K562 (cell line): Measurements from ENCODE around the gene SPAG9. TPM values are rescaled to one million over a fixed set of nuclear protein-coding genes. Genes with fewer than 3 reads are reported as not detected.

Experiments
- CBX3 ChIP-seq, 2 experiments: IDR thresholded peaks; 1 replicate in 1 of 2; 2 replicates in 1 of 2; pipeline ENCODE4 v1.6.1; 2012; ENCODE audit warnings: inconsistent platforms in 2 of 2, low read length in 2 of 2, borderline replicate concordance in 1 of 2, control low read depth in 1 of 2
- DPF2 ChIP-seq: fragments of 450-650 bp; IDR thresholded peaks from 2 replicates; pipeline ENCODE4 v1.6.1; 2016
- MAZ ChIP-seq, 2 experiments: fragments of 450-650 bp in 1 of 2; sonication (generic) in 1 of 2; formaldehyde crosslinking; IDR thresholded peaks in 1 of 2; conservative IDR thresholded peaks in 1 of 2; 2 replicates each; pipeline versions ENCODE4 v1.4.0 to v1.5.0; 2020; ENCODE audit warnings: mild to moderate bottlenecking in 1 of 2, missing genetic modification reagents in 1 of 2
- PHB2 ChIP-seq: fragments of 450-650 bp; IDR thresholded peaks from 2 replicates; pipeline ENCODE4 v1.6.1; 2017; ENCODE audit warnings: low read depth
- REST ChIP-seq, 2 experiments: fragments of 450-650 bp; formaldehyde crosslinking in 1 of 2; IDR thresholded peaks; 2 replicates each; pipeline versions ENCODE4 v1.4.0 to v1.6.1; 2014 to 2020; ENCODE audit warnings: mild to moderate bottlenecking in 2 of 2, borderline replicate concordance in 1 of 2, low read depth in 1 of 2
- TAF1 ChIP-seq: IDR thresholded peaks from 2 replicates; pipeline ENCODE4 v1.6.1; 2011; ENCODE audit warnings: mild to moderate bottlenecking, low read length, moderate library complexity; ENCODE audit not compliant: insufficient read depth, control insufficient read depth, severe bottlenecking; ENCODE audit errors: extremely low read depth
- TAF7 ChIP-seq: fragments of 450-650 bp; IDR thresholded peaks from 2 replicates; pipeline ENCODE4 v1.6.1; 2016; ENCODE audit warnings: missing genetic modification characterization, missing compliant biosample characterization
- TCF7L2 ChIP-seq: fragments of 150-350 bp; IDR thresholded peaks from 2 replicates; pipeline ENCODE4 v1.6.1; 2016; ENCODE audit warnings: low read depth, mild to moderate bottlenecking, low read length, moderate library complexity
- ZBTB12 ChIP-seq: fragments of 250-450 bp; sonication (Bioruptor Pico); IDR thresholded peaks from 2 replicates; pipeline ENCODE4 v1.4.0; 2020
- ZKSCAN1 ChIP-seq: fragments of 150-350 bp; IDR thresholded peaks from 2 replicates; pipeline ENCODE4 v1.6.1; 2016; ENCODE audit warnings: low read depth, low read length
- ZNF12 ChIP-seq: sonication (generic); formaldehyde crosslinking; IDR thresholded peaks from 2 replicates; pipeline ENCODE4 v1.4.0; 2020; ENCODE audit warnings: mild to moderate bottlenecking, missing genetic modification reagents
- ZNF133 ChIP-seq: fragments of 250-450 bp; sonication (Bioruptor Pico); IDR thresholded peaks from 2 replicates; pipeline ENCODE4 v1.4.0; 2020; ENCODE audit warnings: mild to moderate bottlenecking
- ZNF77 ChIP-seq: fragments of 250-450 bp; sonication (Bioruptor Pico); IDR thresholded peaks from 2 replicates; pipeline ENCODE4 v1.5.0; 2020
- ZZZ3 ChIP-seq: fragments of 450-650 bp; IDR thresholded peaks from 2 replicates; pipeline ENCODE4 v1.6.1; 2016; ENCODE audit warnings: antibody characterized with exemption, mild to moderate bottlenecking, moderate library complexity
- polyA plus RNA-seq, 8 experiments: library from polyadenylated mRNA; depleted of rRNA in 4 of 8; stranded (reverse) in 5 of 8; unstranded in 3 of 8; fragments of >200 nt; fragmentation: Nextera tagmentation in 2 of 8; fragmentation: Illumina TruSeq in 1 of 8; extraction: Ambion mirVana in 2 of 8; extraction: Trizol in 1 of 8; gene quantifications; 2 replicates each; pipeline versions ENCODE4 v1.2.1 to v1.2.3, GENCODE V29; 2011 to 2014; ENCODE audit warnings: inconsistent platforms in 1 of 8, missing spikeins in 1 of 8
- total RNA-seq, 7 experiments: library from RNA; depleted of rRNA in 6 of 7; stranded (reverse); fragments of >200 nt in 6 of 7; fragmentation: Illumina TruSeq in 2 of 7; extraction: Trizol in 2 of 7; gene quantifications; 2 replicates each; pipeline versions ENCODE4 v1.2.1 to v1.2.3, GENCODE V29; 2011 to 2021; ENCODE audit warnings: low replicate concordance in 1 of 7
- TF ChIP-seq, protein P1 (sequence below): fragments of 450-650 bp; IDR thresholded peaks from 2 replicates; pipeline ENCODE4 v1.6.1; 2016; ENCODE audit warnings: borderline replicate concordance

Gene SPAG9
- total and polyA plus RNA-seq, 9 of the 15 experiments (the other 6 are each of a cell fraction or from before 2014, with no cell fraction given), result 12.2 to 99.2 (median 58.2) TPM

DNA sequence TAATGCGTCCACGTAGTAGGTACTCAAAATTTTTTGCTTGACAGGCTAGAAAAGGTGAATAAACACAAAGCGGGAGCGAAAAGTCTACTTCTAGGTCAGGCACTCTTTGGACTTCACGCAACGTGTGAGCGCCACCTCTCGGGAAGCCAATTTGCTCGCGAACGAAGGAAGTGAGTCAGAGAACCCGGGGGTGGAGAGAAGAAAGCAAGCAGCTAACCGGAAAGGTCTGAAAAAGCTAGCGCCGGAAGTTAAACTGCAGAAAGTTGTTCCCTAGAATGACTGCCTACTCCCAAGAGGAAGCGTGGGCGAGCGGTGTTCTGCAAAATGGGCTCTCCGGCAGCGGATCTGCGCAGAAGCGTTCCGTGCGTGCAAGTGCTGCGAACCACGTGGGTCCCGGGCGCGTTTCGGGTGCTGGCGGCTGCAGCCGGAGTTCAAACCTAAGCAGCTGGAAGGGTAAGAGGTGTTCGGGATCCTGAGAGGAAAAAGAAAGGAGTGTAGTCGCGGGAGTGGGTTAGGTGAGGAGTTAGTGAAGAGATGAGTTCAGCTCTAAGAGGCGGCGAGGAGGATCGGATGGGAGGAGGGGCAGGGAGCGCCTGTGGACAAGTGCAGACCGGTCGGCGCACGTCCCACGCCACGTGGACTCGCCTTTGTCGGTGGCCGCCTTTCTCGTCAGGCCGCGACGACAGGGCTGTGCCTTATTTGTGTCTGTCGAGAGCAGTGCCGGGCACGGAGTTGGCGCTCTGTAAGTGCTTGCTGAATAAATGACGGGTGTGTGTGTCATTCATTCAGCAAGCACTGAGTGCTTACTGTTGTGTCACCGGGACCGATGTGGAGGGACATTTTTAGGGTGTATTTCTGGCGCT is 32.8 kb upstream of the SPAG9 start, which contains the start of gene NME1 (continued):
- peak; percentile 90 for TF ChIP-seq REST (IDR thresholded peaks at IDR 0.05; ENCODE audit: borderline replicate concordance)
- TF ChIP-seq REST (CRISPR knock-in tag; IDR thresholded peaks at IDR 0.05; ENCODE audit: low read depth), result peak; percentile 65; the same call in 1 of the 2 replicates
- TF ChIP-seq ZBTB12 (CRISPR knock-in tag), result peak; percentile 53; the same call in 1 of the 2 replicates
- TF ChIP-seq, protein P1, sequence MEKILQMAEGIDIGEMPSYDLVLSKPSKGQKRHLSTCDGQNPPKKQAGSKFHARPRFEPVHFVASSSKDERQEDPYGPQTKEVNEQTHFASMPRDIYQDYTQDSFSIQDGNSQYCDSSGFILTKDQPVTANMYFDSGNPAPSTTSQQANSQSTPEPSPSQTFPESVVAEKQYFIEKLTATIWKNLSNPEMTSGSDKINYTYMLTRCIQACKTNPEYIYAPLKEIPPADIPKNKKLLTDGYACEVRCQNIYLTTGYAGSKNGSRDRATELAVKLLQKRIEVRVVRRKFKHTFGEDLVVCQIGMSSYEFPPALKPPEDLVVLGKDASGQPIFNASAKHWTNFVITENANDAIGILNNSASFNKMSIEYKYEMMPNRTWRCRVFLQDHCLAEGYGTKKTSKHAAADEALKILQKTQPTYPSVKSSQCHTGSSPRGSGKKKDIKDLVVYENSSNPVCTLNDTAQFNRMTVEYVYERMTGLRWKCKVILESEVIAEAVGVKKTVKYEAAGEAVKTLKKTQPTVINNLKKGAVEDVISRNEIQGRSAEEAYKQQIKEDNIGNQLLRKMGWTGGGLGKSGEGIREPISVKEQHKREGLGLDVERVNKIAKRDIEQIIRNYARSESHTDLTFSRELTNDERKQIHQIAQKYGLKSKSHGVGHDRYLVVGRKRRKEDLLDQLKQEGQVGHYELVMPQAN, result peak; percentile 100
- peak; percentile 95 for TF ChIP-seq ZKSCAN1
- peak; percentile 71; the same call in 1 of the 2 replicates for TF ChIP-seq DPF2
- 0 out of 2 replicates have a peak, but pooled peaks have one; percentile 74 for TF ChIP-seq ZNF12 (CRISPR knock-in tag)
- peak; percentile 73 for TF ChIP-seq ZZZ3
- 0 out of 2 replicates have a peak, but pooled peaks have one; percentile 34 for TF ChIP-seq TCF7L2
- TF ChIP-seq TAF1, result peak; percentile 98
- TF ChIP-seq TAF7, result peak; percentile 95
- no peak for TF ChIP-seq ZNF77 (CRISPR knock-in tag)
- no peak for TF ChIP-seq ZNF133
- peak; percentile 88 to 91 for TF ChIP-seq MAZ (CRISPR knock-in tag; conservative IDR thresholded peaks at IDR 0.05 in 1 of 2, IDR thresholded peaks at IDR 0.05 in 1 of 2)
- TF ChIP-seq PHB2, result peak; percentile 80
- TF ChIP-seq CBX3 (IDR thresholded peaks at IDR 0.05; ENCODE audit: borderline replicate concordance in 1 of 2, low read length in 2 of 2), result peak in 1 of 2 experiments; percentile 98; a peak in 2 of 3 replicates
